Transverse colon (tissue), 4 donors: ENCODE data around the gene AOPEP. TPM values are rescaled to one million over a fixed set of nuclear protein-coding genes. Genes with fewer than 3 reads are reported as not detected.

Experiments used
- DNase-seq: peaks from one replicate; pipeline ENCODE4 v3.0.0-alpha.2; 2019
- H3K27ac ChIP-seq, 4 donors: fragments of 200-600 bp; sonication (generic); 2 replicates each; pipeline ENCODE4 v1.5.1; 2016 to 2018; ENCODE audit warnings: inconsistent platforms in 4 of 4
- H3K27me3 ChIP-seq: fragments of 200-600 bp; sonication (generic); 2 replicates; pipeline ENCODE4 v1.5.1; 2017; ENCODE audit warnings: inconsistent platforms
- H3K36me3 ChIP-seq, 4 donors: fragments of 200-600 bp; sonication (generic); 2 replicates each; pipeline ENCODE4 v1.5.1; 2017 to 2019; ENCODE audit warnings: inconsistent platforms in 4 of 4
- H3K4me1 ChIP-seq, 4 donors: fragments of 200-600 bp; sonication (generic); 2 replicates each; pipeline ENCODE4 v1.5.1; 2017 to 2020; ENCODE audit warnings: inconsistent platforms in 4 of 4
- H3K4me3 ChIP-seq, 4 donors: fragments of 200-600 bp; sonication (generic); 1 replicate in 1 of 4; 2 replicates in 3 of 4; pipeline versions ENCODE4 v1.5.1 to v1.6.1; 2017 to 2019; ENCODE audit warnings: inconsistent platforms in 4 of 4
- H3K9me3 ChIP-seq, 2 donors: fragments of 200-600 bp; sonication (generic); 2 replicates each; pipeline ENCODE4 v1.5.1; 2017 to 2019; ENCODE audit warnings: inconsistent platforms in 2 of 2
- EP300 ChIP-seq: sonication (generic); formaldehyde crosslinking; IDR thresholded peaks from one replicate; pipeline ENCODE4 v1.6.1; 2017; ENCODE audit warnings: antibody characterized with exemption, low read depth
- POLR2A ChIP-seq: fragments of 450-650 bp; IDR thresholded peaks from one replicate; pipeline ENCODE4 v1.6.1; 2016; ENCODE audit warnings: antibody characterized with exemption, mild to moderate bottlenecking, moderate library complexity
- POLR2AphosphoS5 ChIP-seq, 3 donors: sonication (generic); formaldehyde crosslinking; IDR thresholded peaks; one replicate each; pipeline ENCODE4 v1.6.1; 2016; ENCODE audit warnings: antibody characterized with exemption in 3 of 3
- WGBS, 2 donors: methylation state at CpG; one replicate each; pipeline ENCODE4 v1.1.5; 2018; ENCODE audit warnings: low coverage in 1 of 2; 5-methylcytosine and 5-hydroxymethylcytosine counted together
- in situ Hi-C, 4 donors: fragments of 200-750 bp; cut with MboI; loops; one replicate each; pipeline versions ENCODE4 v1.15.0 to v1.15.1; 2017; ENCODE audit warnings: low sequenced_read_pairs in 3 of 4, low pct_ligation_motif_present in 1 of 4, low pct_unique_long_range_greater_than_20kb in 1 of 4
- intact Hi-C: fragments of 100-400 bp; cut with DNase I; formaldehyde crosslinking; loops from one replicate; pipeline ENCODE4 v1.15.1; 2023; ENCODE audit warnings: low total_unique reads
- total RNA-seq, 4 donors: library from RNA; depleted of rRNA; stranded (reverse); fragments of >200 nt; gene quantifications; one replicate each; pipeline ENCODE4 v1.1.0, GENCODE V29; 2016
- TF ChIP-seq, protein P1 (sequence below), 5 experiments: fragments of 200-600 bp in 3 of 5; fragments of 450-650 bp in 2 of 5; sonication (generic) in 3 of 5; IDR thresholded peaks; 1 replicate in 2 of 5; 2 replicates in 3 of 5; pipeline ENCODE4 v1.5.1; 2016 to 2017; ENCODE audit warnings: antibody characterized with exemption in 5 of 5, inconsistent platforms in 3 of 5, mild to moderate bottlenecking in 2 of 5, moderate library complexity in 1 of 5

Gene AOPEP
- total RNA-seq, 4 donors from 2014 or later: 53.0 to 129 (median 92.7) TPM

DNA sequence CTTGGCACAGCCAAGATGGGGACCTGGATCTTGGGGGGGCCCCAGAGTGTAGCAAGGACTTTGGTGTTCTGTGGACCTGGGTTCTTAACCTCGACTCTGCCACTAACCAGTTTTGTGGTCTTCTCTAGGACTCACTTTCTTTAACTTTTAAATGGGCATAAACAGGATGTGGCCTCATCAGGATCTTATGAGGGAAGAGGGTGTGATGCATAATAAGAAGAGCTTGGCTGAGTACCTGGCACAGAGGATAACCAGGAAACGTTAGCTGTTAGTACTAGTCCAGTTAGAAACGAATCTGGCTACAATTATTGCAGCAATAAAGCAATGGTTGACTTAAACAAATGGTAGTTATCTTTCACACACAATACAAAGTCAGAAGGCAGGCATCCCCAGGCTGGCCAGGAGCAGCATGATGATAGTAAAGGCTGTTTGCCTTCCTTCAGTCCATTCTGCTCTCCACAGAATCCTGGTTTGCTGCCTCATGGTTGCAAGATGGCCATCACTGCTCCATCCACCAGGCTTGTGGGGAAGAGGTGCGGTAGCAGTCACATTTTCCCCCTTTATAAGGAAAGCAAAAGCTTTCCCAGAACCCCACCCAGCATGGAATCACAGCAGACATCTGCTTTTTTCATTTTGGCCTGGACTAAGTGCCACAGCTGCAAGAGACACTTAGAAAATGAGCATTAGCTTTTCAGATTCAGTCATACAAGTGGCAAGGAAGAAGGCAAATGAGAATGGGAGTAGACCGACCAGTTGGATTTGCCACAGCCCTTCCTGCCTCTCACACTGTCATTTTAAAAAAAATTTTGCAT lies 225.0 kb downstream of the AOPEP start:
- TF ChIP-seq POLR2A (no peak), POLR2AphosphoS5 (IDR thresholded peaks at IDR 0.05) (peak in 1 of 3 donors; percentile 40)
- in situ Hi-C loops: no loop called here
- WGBS, 2 donors: 25 to 44% methylated on average over 3 to 5 of the region's 5 CpGs
- no peaks in the 10 kb centered on the region for H3K9me3 ChIP-seq
- peak overlapping the region; percentile 40 to 56 (median 44) for H3K27ac ChIP-seq
- no peaks in the 10 kb centered on the region for H3K27me3 ChIP-seq
- intact Hi-C loops: no loop called here
- peak; percentile 49 for DNase-seq
- H3K4me3 ChIP-seq: no peak overlapping the region
- peaks cover 18 to 27% (median 24%) of the 10 kb centered on the region in 4 donors for H3K4me1 ChIP-seq
- no peaks in the 10 kb centered on the region for H3K36me3 ChIP-seq

- intact Hi-C loops: no loop called here
- no peaks in the 10 kb centered on the region for H3K9me3 ChIP-seq
- DNase-seq: no peak
- H3K27me3 ChIP-seq: no peaks in the 10 kb centered on the region
- WGBS, 2 donors: 73 to 82% methylated on average over 5 to 8 of the region's 8 CpGs
- peak overlapping the region; percentile 3 to 56 (median 44) for H3K27ac ChIP-seq
- peaks cover 18 to 27% (median 24%) of the 10 kb centered on the region in 4 donors for H3K4me1 ChIP-seq
- TF ChIP-seq EP300 (no peak), POLR2A (no peak)
- TF ChIP-seq, protein P1, sequence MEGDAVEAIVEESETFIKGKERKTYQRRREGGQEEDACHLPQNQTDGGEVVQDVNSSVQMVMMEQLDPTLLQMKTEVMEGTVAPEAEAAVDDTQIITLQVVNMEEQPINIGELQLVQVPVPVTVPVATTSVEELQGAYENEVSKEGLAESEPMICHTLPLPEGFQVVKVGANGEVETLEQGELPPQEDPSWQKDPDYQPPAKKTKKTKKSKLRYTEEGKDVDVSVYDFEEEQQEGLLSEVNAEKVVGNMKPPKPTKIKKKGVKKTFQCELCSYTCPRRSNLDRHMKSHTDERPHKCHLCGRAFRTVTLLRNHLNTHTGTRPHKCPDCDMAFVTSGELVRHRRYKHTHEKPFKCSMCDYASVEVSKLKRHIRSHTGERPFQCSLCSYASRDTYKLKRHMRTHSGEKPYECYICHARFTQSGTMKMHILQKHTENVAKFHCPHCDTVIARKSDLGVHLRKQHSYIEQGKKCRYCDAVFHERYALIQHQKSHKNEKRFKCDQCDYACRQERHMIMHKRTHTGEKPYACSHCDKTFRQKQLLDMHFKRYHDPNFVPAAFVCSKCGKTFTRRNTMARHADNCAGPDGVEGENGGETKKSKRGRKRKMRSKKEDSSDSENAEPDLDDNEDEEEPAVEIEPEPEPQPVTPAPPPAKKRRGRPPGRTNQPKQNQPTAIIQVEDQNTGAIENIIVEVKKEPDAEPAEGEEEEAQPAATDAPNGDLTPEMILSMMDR (IDR thresholded peaks at IDR 0.05): no peak
- no peaks in the 10 kb centered on the region for H3K36me3 ChIP-seq
- in situ Hi-C loops: no loop called here
- no peak overlapping the region for H3K4me3 ChIP-seq
These were observed 226.3 kb downstream of the AOPEP start for GRCh38 chr9:94952565-94953373.

- WGBS, 2 donors: 80 to 93% methylated on average over 2 to 5 of the region's 5 CpGs
- Histone ChIP-seq H3K36me3 (no peaks in the 10 kb centered on the region), H3K9me3 (no peaks in the 10 kb centered on the region), H3K4me3 (no peak overlapping the region), H3K27me3 (no peaks in the 10 kb centered on the region), H3K4me1 (peaks cover 6 to 17% (median 10%) of the 10 kb centered on the region in 4 donors), H3K27ac (no peak overlapping the region)
- intact Hi-C loops (no loop called here), in situ Hi-C loops (no loop called here)
- no peak for DNase-seq
- TF ChIP-seq EP300 (no peak), POLR2A (no peak), POLR2AphosphoS5 (IDR thresholded peaks at IDR 0.05) (no peak)
- TF ChIP-seq, protein P1 (IDR thresholded peaks at IDR 0.05): no peak
These were observed 230.2 kb downstream of the AOPEP start for GRCh38 chr9:94956731-94957130.

- Histone ChIP-seq H3K4me1 (no peaks in the 10 kb centered on the region), H3K27me3 (no peaks in the 10 kb centered on the region), H3K27ac (no peak overlapping the region), H3K36me3 (no peaks in the 10 kb centered on the region), H3K9me3 (no peaks in the 10 kb centered on the region), H3K4me3 (no peak overlapping the region)
- WGBS, 2 donors: 75% methylated on average over 5 of the region's 5 CpGs; no CpG with 5 or more reads in 1 of the 2 donors
- DNase-seq: no peak
- intact Hi-C loops: no loop called here
- TF ChIP-seq EP300 (no peak), POLR2A (no peak), POLR2AphosphoS5 (IDR thresholded peaks at IDR 0.05) (no peak)
- TF ChIP-seq, protein P1 (IDR thresholded peaks at IDR 0.05): no peak
- in situ Hi-C loops: no loop called here
These were observed 234.5 kb downstream of the AOPEP start for GRCh38 chr9:94960964-94961363.
